ENCODE results near the gene GPX7.

The GPX7 gene

DNA sequence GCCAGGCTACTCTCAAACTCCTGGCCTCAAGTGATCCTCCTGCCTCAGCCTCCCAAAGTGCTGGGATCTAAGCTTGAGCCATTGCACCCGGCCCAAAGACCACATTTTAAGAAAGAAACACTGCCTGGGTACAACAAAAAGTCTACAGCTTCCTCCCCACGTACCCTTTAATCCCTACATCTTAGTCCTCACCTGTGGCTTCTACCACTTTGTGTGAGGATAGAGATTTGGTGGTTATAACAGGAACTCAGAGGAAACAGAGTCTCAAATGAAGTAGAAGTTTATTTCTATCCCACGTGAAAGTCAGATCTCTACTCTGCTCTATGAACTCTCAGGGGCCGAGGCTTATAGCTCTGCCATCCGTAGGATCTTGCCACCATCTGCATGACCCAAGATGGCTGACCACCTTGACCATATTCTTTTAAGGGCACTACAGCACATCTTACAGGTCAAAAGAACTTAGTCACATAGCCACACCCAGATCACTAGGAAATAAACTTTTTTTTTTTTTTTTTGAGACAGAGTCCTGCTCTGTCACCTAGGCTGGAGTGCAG is 13.4 kb downstream of the GPX7 start:
- intact Hi-C loops (cut with DNase I), result no loop called here
- DNase-seq, result no peak

DNA sequence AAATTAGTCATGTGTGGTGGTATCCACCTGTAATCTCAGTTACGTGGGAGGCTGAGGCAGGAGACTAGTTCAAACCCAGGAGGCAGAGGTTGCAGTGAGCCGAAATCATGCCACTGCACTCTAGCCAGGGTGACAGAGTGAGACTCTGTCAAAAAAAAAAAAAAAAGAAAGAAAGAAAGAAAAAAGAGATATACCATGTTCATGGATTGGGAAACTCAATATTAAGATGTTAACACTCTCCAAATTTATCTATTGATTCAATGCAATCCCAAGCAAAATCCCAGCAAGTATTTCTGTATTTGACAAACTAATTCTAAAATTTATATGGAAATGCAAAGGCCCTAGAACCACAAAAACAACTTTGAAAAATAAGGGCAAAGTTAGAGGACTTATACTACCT is 19.8 kb downstream of the GPX7 start:
- DNase-seq, result no peak
- intact Hi-C loops (cut with DNase I), result no loop called here

DNA sequence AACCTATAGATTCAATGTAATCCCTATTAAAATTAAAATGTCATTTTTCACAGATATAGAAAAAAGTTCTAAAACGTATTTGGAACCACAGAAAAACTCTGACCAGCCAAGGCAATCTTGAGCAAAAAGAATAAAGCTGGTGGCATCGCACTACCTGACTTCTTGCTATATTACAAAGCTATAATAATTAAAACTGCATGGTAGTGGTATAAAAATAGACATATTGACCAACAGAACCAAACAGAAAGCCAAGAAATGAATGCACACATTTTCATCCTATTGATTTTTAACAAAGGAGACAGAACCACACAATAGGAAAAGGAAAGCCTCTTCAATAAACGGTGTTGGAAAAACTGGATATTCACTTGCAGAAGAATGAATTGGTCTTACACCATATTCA is 21.6 kb downstream of the GPX7 start:
- intact Hi-C loops (cut with DNase I), result no loop called here
- DNase-seq, result no peak

DNA sequence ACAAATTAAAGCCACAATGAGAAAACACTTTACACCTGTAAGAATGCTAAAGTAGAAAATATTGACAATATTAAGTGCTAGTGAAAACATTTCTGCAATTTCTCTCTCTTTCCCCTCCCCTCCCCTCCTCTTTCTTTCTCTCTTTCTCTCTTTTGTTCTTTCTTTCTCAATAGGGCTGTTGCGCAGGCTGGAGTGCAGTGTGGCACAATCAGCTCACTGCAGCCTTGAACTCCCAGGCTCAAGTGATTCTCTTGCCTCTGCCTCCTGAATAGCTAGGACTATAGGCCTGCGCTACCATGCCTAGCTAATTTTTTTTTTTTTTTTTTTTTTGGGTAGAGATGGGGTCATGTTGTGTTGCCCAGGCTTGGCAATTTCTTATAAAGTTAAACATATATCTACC is 24.9 kb downstream of the GPX7 start:
- intact Hi-C loops (cut with DNase I), result no loop called here
- DNase-seq, result no peak

DNA sequence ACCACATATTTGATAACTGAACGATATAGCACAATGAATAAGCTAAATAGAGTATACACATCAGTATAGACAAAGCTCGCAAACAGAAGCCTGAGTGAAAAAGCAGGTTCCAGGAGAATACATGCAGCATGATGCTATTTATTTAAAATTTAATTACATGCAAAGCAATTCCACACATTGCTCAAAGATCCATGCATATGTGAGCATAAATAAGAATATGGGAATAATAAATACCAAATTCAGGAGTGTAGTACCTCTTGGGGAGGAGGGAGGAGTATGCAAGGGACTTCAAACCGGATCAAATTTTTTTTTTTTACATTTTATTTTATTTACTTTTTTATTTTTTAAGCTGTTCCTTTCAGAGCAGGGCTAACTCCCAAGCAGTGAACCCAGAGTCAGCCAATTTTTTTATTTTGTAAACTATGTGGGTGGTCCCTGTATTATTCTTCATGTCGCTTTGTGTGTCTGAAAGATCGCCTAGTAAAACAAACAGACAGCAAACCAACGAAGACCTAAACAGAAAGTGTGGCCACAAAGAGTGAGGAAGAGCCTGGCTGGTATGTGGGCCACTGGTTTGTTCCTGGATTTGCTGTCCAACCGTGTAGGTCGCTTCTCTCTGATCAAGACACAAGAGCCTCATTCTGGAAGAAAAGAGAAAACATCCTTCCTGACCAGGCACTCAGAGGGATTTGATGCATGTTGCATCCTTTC is 26.6 kb downstream of the GPX7 start:
- intact Hi-C loops (cut with DNase I), result no loop called here

DNA sequence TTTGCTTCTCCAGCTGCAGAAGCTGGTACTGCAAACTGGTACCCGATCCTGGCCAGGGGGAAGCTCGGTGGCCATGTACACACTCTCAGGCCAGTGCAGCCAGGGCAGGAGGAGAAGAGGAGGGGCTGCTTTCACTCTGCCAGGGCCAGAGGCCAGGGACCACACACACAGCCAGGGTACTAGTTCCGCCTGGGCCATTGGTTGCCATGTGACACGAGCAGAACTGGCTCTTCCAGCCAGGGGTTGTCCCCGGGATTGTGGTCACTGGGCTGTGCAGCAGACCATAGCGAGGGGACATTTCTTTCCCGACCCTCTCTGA is 27.1 kb downstream of the GPX7 start:
- intact Hi-C loops (cut with DNase I), result no loop called here
- DNase-seq, result peak; percentile 17 to 76 (median 54)

More for the DNA sequence above, 26.6 kb downstream of the GPX7 start:
- DNase-seq, result no peak

DNA sequence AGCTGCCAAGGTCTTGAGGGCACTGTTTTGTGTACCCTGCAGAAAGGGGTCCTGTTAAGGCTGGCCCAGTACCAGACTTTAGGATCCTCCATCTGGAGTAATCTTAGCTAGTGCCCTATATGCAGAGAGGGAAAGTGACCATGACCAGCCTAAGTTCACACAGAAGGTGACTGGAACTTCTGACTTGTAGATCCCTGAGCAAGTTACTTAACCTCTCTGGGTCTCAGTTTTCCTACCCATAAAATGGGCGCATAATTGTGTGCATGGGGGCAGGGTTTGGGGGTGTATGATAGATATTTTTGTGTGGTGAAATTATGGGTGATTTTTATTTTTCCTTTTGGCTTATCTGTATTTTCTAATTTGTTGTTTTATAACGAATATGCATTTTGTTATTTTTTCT is 27.5 kb downstream of the GPX7 start:
- intact Hi-C loops (cut with DNase I), result no loop called here
- DNase-seq, result no peak

DNA sequence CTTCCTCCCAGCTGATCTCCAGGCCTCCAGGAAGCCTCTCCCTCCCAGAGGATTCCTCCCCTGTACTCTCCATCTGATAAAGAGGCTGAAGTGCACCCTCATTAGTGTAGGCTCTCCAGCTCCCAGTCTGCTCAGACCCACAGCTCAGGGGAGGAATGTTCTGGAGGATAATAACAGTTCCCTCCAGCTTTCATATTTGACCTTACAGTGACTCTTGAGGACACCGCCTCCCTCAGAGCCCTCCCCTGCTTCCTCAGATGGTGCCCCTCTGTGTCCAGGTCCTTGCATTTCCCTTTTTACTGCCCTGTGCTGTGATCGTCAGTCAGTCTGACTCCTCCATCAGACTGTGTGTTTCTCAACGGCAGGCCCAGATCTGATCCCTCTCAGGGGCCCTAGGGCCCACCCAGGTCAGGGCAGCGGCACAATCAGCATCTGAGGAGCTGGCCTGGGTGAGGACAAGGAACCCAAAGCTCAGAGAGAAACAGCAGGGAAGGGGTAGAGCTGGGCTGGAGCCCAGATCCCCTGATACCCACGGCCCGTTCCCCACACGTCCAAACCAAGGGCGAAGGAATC is 29.7 kb downstream of the GPX7 start:
- intact Hi-C loops (cut with DNase I), result no loop called here
- peak in 1 of 42 donors; percentile 3 for DNase-seq

DNA sequence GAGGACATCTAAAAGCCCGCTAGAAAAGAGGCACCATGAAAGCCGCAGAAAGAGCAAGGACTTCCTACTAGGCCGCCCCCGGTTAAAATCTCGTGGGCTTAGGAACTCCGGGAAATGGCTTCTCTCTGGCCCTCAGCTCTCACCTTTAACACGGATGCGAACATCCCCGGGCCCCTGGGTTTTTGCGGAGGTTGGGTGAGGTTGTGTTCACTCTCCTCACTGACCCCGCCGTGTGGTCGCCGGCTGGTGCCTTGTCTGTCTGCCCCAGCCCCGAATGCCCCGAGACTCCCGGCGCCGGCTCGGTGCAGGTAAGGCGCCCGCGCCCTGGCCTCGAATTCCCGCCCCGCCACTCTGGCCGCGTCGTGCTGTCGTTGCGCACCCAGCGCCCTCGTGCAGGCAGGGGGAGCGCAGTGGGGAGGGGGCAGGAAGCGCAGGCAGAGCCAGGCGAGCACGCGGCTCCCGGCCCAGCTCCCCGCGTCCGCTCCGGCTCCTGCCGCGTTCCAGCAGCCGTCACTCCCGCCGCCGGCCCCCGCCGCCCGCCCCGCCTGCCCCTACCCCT is 30.6 kb downstream of the GPX7 start, which contains the start of gene SHISAL2A:
TSS of gene SHISAL2A (plus strand) at position 437 of the 559 bp plus-strand sequence. CDS start 326 bp downstream, outside the sequence.
- DNase-seq, result peak in 14 of 42 donors; percentile 8 to 52 (median 20)
- intact Hi-C loops (cut with DNase I), result no loop called here

DNA sequence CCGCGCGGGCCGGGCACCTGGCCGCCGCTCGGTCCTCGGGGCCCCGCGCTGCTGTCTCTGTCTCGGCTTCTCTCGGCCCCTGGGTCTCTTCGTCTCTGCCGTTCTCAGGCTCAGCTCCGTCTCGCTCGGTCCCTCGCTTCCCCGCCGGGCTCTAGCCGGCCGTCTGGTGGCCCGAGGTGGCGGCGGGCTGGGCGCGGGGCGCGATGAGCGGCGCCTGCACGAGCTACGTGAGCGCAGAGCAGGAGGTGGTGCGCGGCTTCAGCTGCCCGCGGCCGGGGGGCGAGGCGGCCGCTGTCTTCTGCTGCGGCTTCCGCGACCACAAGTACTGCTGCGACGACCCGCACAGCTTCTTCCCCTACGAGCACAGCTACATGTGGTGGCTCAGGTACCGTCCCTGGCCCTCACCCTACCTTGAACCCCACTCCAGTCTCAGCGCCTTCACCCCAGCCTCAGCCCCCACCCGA is 31.2 kb downstream of the GPX7 start:
- intact Hi-C loops (cut with DNase I), result no loop called here
- DNase-seq, result no peak

DNA sequence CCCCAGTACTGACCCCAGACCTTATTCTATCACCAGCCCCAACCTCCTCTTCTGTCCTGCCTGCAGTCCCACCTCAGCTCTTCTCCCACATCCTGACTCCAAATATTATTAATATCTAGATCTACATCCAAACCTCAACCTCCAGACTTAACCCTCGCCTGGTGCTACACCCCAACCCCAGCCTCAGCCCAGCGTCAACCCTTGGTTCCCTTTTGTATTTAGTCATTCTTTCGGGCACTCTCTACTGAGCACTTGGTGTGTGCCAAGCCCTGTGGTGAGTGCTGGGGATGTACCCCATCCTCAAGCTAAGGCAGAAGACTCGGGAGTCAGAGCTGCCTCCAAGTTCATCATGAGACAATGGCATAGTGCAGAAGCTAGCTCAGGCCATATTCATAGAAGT is 31.9 kb downstream of the GPX7 start:
- intact Hi-C loops (cut with DNase I), result no loop called here
- DNase-seq, result no peak

DNA sequence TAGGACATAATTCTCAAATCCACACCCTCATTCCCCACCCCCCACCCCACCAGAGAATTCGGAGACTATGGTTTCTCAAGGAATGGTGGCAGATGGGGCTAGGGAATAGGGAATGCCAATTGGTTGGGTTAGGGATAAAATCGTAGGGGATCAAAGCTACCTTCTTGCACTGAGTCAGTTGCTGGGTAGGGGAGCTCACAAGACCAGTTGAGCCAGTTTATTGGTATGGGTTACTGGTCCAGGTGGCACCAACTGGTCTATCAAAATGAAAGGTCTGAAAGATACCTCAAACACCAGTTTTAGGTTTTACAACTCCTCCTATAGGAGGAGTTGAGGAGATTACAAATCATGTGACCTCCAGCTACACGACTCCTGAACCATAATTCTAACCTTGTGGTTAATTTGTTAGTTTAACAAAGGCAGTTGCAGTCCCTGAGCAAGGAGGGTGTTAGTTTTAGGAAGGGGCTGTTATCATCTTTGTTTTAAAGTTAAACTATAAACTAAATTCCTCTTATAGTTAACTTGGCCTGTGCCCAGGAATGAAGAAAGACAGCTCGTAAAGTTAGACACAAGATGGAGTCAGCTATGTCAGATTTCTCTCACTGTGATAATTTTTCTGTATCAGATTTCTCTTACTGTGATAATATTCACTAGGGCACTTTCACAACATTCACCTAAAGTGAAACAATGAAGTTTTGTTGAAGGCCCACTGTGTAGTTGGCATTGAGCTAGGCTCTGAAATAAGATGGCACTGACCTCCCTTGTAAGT is 33.3 kb downstream of the GPX7 start:
- intact Hi-C loops (cut with DNase I), result no loop called here
- peak in 1 of 42 donors; percentile 0 for DNase-seq

DNA sequence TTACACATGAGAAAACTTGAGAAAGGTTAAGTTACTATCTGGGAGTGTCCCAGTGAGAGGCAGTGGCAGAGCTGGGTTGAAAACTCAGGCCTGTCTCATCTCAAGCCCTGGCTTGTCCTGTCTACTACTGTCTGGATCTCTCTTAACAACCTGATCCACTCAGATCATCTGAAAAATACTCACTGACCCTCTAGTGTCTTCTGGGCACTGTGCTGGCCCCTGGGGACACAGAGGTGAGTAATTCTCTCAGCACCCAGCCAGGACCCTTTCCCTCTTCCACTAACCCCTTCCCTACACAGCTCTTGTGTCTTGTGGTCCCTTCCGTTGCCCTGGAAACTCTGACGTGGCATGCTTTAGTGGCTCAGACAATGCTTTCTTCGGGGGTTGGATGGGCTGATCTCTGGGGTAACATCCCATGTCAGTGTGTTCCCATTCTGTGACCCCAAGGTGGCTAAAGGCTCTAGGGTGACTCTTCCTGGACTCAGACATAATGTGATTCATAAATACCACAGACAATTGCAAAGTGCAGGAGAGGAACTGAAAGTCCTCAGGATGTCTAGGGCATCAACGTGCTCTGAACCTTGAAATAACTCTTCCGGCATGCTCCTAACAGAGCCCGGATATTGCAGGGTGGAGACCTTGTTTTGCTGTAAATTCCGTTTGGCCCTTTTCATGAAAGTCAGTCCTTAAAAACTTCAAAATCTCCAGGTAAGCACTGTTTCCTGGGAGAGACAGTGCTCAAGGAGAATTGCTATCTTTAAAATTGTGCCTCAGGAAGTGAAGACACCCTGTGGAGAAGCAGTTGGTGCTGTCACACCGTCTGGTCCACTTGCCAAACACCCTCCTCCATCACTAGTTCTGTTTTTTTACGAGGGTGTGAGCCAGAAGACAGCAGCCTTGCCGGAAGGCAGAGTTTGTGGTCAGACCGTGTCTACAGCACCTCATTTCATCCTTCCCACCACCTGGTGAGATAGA is 34.8 kb downstream of the GPX7 start:
- peak in 6 of 42 donors; percentile 10 to 42 (median 32) for DNase-seq
- intact Hi-C loops (cut with DNase I), result no loop called here

DNA sequence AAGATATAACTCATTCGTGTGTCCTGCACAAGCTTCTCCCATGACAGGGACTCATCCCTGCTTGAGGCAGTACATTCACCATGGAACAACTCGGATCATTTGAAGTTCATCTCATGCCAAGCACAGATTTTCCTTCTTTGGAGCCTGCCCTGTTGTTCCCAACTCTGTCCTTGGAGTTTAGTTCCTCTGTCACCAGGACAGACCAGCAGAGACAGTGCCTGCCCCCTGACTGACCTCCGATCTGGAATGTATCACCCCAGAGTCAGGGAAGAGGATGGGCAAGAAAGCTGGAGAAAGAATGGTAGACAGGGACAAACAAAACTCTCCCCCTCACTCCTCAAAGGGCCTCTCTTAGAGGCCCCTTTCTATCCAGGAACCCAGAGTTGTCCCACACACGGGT is 35.8 kb downstream of the GPX7 start:
- DNase-seq, result no peak
- intact Hi-C loops (cut with DNase I), result no loop called here

DNA sequence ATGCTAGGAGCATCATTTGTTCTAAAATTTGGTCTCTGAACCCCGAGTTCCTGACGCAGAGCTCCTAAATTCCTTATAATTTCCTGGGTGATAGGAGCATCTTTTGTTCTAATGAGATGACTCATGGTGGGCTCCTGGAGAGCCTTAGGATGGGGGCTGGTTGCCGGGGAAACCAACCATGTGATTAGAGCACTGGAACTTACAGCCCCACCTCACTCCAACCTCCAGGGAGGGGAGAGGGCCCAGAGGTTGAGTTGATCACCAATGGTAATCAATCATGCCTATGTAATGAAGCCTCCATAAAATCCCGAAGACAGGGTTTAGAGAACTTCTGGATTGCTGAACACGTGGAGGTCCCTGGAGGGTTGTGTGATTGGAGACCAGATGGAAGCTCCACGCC is 38.5 kb downstream of the GPX7 start:
- DNase-seq, result no peak

DNA sequence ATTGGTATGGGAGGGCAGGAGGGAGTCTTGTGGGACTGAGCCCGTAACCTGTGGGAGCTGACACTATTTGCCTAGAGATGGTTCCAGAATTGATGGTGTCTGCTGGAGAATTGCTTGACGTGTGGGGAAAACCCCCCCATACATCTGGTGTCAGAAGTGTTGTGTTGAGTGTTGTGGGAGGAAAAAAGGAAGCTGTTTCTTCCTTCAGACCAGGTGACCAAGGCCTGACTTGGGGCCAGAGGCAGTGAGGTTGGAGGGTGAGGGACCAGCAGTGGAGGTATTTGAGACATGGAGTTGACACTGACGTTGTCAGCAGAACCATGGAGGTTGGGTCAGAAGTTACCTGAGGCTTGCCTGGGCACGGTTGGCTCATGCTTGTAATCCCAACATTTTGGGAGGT is 39.1 kb downstream of the GPX7 start:
- intact Hi-C loops (cut with DNase I), result no loop called here
- no peak for DNase-seq

More for the DNA sequence above, 38.5 kb downstream of the GPX7 start:
- intact Hi-C loops (cut with DNase I), result no loop called here

DNA sequence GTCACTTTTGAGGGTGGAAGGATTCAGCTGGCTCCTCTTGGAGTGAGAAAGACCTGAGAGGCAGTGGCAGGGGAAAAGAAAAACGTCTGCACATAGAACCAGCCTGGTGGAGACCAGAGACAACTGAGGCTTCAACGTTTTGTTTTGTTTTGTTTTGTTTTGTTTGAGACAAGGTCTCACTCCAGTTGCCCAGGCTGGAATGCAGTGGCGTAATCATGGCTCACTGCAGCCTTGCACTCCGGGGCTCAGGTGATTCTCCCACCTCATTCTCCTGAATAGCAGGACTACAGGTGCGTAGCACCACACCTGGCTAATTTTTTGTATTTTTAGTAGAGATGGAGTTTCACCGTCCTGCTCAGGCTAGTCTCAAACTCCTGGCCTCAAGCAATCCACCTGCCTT is 43.1 kb downstream of the GPX7 start:
- DNase-seq, result no peak
- intact Hi-C loops (cut with DNase I), result no loop called here

DNA sequence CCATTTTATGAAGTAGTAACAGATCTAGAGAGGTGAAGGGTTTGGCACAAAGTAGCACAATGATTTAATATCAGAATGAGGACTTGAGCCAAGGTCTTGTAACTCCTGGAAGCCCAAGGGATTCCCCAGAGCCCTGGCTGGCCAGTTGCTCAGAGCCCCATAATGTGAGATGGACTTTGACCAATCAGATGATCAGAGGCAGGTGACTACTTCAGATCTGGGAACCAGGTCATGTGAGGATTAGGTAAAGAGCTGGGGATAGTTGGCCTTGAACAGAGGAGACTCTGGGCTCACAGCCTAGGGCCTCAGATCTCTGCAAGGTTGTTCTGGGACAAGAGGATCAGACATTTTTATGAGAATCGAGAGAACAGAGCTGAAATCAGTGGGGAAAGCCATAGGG is 49.7 kb downstream of the GPX7 start:
- no peak for DNase-seq
- intact Hi-C loops (cut with DNase I), result no loop called here
